HG02973 (cell line): ENCODE measurements around the gene CFC1.
"Not testable (repeated sequence)": the region's sequence is repeated elsewhere in the genome, so short reads cannot be mapped to it uniquely, and the experiment has no call there.

Experiments used
- ATAC-seq: cut with Tn5 transposase; IDR thresholded peaks from one replicate; pipeline ENCODE4 v1.9.1; 2021; ENCODE audit warnings: moderate library complexity; ENCODE audit not compliant: unreplicated experiment

Gene CFC1

GRCh38 chr2:130599393-130599792, at the start of gene CFC1:
Gene CFC1 (minus strand): TSS chr2:130599575. CDS start chr2:130599287, 288 bp downstream.
- ATAC-seq, result not testable (repeated sequence)

GRCh38 chr2:130641688-130642087, 42.3 kb upstream of the CFC1 start:
- ATAC-seq, result not testable (repeated sequence)

GRCh38 chr2:130638973-130639372, 39.6 kb upstream of the CFC1 start:
- not testable (repeated sequence) for ATAC-seq

- not testable (repeated sequence) for ATAC-seq
Observed at GRCh38 chr2:130628784-130629475, 29.6 kb upstream of the CFC1 start.

GRCh38 chr2:130611140-130611539, 11.8 kb upstream of the CFC1 start, which contains the start of gene POTEJ:
Gene POTEJ (plus strand): TSS chr2:130611440. CDS start chr2:130611533, 93 bp downstream.
- ATAC-seq, result not testable (repeated sequence)

GRCh38 chr2:130610486-130610885, 11.1 kb upstream of the CFC1 start:
- not testable (repeated sequence) for ATAC-seq

GRCh38 chr2:130609002-130609920, 9.9 kb upstream of the CFC1 start:
- ATAC-seq, result not testable (repeated sequence)

- ATAC-seq, result not testable (repeated sequence)
Observed at GRCh38 chr2:130608276-130609001, 9.1 kb upstream of the CFC1 start.

GRCh38 chr2:130601648-130602302, 2.4 kb upstream of the CFC1 start:
- not testable (repeated sequence) for ATAC-seq

- ATAC-seq, result not testable (repeated sequence)
Observed at GRCh38 chr2:130599926-130600325, 551 bp upstream of the CFC1 start.

- not testable (repeated sequence) for ATAC-seq
Observed at GRCh38 chr2:130598463-130598862, 912 bp downstream of the CFC1 start.

GRCh38 chr2:130597994-130598393, 1.4 kb downstream of the CFC1 start:
- ATAC-seq, result not testable (repeated sequence)

- not testable (repeated sequence) for ATAC-seq
Observed at GRCh38 chr2:130596757-130597156, 2.6 kb downstream of the CFC1 start.

- ATAC-seq, result not testable (repeated sequence)
Observed at GRCh38 chr2:130594011-130594410, 5.4 kb downstream of the CFC1 start.

- ATAC-seq, result not testable (repeated sequence)
Observed at GRCh38 chr2:130592791-130593414, 6.5 kb downstream of the CFC1 start.

GRCh38 chr2:130590842-130591359, 8.5 kb downstream of the CFC1 start:
- not testable (repeated sequence) for ATAC-seq

GRCh38 chr2:130590170-130590841, 9.1 kb downstream of the CFC1 start:
- not testable (repeated sequence) for ATAC-seq

- not testable (repeated sequence) for ATAC-seq
Observed at GRCh38 chr2:130588688-130589458, 10.5 kb downstream of the CFC1 start.
